ENCODE data around the gene IQCB1.
"Not testable (repeated sequence)": the region's sequence is repeated elsewhere in the genome, so short reads cannot be mapped to it uniquely, and the experiment has no call there.

Gene IQCB1, protein sequence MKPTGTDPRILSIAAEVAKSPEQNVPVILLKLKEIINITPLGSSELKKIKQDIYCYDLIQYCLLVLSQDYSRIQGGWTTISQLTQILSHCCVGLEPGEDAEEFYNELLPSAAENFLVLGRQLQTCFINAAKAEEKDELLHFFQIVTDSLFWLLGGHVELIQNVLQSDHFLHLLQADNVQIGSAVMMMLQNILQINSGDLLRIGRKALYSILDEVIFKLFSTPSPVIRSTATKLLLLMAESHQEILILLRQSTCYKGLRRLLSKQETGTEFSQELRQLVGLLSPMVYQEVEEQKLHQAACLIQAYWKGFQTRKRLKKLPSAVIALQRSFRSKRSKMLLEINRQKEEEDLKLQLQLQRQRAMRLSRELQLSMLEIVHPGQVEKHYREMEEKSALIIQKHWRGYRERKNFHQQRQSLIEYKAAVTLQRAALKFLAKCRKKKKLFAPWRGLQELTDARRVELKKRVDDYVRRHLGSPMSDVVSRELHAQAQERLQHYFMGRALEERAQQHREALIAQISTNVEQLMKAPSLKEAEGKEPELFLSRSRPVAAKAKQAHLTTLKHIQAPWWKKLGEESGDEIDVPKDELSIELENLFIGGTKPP

DNA sequence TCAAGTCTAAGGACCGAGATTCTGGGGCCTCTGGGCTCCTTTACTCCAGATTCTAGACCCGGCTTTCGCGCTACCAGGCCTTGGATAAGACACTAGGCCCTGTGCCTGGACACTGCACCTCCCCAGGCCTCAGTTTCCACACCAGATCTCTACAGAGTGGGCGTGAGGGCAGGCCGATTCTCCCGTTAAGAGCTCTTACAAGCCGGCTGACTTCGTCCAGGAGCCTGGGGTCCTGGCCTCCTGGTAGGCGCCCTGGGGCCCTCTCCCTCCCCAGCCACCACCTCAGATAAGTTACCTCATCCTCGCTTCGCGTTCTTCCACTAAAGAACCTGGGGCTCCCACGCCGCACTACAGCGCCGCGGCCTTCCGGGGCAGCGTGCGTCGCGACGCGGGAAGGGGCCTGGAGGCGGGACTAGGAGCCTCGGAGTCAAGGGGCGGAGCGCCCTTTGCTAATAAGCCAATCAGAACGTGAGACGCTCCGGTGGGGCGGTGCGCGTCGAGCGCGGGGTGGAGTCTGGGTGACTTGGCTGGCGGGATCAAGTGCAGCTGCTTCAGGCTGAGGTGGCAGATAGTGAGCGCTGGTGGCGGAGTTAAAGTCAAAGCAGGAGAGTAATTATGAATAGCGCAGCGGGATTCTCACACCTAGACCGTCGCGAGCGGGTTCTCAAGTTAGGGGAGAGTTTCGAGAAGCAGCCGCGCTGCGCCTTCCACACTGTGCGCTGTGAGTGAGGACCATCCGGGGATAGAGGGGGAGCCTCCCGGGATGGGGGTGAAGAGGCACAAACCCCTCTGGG is at the start of gene IQCB1, which contains the start of gene EAF2:
Gene IQCB1, minus strand, starts transcription at position 390 of the 794 bp plus-strand sequence. CDS start 6,100 bp downstream, outside the sequence.
Gene EAF2, plus strand, starts transcription at position 539 of the 794 bp plus-strand sequence. Its CDS starts 77 bp downstream, at position 616.
- peak; percentile 98 for DNase-seq

DNA sequence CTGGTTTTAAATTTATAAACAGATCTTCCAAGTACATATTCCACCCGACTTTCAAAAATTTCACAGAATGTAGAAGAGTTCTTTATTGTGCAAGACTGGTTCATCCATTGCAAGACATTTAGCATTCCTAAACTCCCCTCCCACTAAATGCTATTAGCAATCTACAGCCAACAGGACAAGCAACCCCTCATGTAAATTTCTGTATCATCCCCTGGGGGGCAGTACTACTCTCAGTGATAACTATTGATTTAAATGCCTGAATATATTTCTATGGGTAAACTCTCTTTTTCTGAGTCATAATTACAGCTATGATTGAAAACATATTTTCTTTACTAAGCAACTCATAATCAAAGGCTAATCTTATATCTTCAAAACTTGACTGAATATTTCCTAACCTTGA is 48.6 kb upstream of the IQCB1 start:
- peak; percentile 58 for DNase-seq

DNA sequence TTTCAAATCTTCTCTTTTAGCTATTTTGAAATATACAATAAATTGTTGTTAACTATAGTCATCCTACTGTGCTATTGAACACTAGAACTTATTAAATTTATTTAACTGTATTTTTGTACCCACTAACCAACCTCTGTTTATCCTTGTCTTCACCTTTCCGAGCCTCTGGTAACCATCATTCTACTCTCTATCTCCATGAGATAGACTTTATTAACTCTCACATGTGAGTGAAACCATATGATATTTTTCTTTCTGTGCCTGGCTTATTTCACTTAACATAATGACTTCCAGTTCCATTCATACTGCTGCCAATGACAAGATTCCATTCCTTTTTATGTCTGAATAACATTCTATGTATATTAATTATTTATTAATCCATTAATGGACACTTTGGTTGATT is 43.6 kb upstream of the IQCB1 start:
- DNase-seq = no peak

DNA sequence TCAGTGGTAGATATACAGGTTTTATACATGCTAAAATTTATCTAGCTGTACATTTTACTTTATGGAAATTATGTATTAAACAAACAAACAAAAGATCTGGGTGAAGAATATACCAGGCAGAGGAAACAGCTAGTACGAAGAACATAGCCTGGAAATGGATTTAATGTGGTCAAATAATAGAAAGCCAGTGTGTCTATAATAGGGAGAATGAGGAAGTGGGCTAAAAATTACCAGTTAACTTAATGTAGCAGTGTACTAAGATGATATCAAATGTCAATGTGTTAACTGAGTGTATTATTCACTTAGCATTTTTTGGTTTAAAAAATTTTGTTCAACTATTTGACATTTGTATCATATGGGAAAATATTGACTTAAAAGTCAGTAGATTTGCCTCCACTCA is 36.6 kb upstream of the IQCB1 start:
- peak; percentile 39 for DNase-seq

DNA sequence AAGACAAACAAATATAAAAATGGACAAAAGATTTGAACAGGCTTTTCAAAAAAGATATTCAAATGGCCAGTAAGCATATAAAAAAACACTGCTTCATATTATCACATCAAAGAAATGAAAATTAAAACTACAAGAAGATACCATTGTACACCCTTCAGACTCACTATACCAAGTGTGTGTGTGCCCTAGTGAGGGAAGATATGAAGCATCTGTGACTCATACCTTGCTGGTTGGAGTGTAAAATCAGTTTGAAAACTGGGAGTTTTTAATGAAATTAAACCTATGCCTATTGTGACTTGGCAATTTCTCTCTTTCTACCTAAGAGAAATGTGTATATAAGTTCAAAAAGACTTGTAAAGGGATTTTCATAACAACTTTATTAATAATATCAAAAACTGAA is 35.9 kb upstream of the IQCB1 start:
- DNase-seq = no peak

DNA sequence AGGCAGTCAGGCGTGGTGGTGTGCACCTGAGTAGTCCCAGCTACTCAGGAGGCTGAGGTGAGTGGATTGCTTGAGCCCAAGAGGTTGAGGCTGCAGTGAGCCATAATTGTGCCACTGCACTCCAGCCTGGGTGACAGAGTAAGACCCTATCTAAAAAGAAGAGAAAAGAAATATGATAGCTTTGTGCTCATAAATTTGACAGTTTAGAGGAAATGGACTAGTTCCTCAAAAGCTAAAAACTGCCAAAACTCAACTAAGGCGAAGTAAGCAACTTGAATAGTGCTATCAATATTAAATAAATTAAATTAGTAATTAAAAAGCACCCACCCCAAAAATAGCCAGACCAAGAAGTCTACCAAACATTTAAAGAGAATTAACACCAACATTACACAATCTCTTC is 34.9 kb upstream of the IQCB1 start:
- no peak for DNase-seq

DNA sequence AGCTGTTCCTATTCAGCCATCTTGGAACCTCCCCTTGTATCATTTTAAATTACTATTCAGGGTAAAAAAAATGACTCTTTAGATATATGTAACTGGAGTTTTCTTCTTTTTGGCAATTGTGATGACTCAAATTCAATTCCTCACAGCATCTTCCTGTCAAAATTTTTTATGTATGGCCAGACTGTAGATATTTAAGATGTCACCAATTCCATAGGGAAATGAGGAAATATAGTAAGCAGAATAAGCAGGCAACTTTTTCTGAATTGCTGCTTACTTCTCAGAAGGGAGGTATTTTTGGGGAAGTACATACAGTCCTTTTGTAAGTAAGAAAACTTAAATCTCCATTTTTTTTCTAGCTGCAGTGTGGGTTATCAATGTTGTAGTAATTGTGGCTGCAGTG is 28.9 kb upstream of the IQCB1 start:
- peak; percentile 55 for DNase-seq

DNA sequence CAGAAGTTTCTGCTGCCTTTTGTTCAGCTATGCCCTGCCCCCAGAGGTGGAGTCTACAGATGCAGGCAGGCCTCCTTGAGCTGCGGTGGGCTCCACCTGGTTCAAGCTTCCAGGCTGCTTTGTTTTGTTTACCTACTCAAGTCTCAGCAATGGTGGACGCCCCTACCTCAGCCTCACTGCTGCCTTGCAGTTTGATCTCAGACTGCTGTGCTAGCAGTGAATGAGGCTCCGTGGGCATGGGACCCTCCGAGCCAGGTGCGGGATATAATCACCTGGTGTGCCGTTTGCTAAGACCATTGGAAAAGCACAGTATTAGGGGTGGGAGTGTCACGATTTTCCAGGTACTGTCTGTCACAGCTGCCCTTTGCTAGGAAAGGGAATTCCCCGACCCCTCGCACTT is 28.4 kb upstream of the IQCB1 start:
- DNase-seq = not testable (repeated sequence)

DNA sequence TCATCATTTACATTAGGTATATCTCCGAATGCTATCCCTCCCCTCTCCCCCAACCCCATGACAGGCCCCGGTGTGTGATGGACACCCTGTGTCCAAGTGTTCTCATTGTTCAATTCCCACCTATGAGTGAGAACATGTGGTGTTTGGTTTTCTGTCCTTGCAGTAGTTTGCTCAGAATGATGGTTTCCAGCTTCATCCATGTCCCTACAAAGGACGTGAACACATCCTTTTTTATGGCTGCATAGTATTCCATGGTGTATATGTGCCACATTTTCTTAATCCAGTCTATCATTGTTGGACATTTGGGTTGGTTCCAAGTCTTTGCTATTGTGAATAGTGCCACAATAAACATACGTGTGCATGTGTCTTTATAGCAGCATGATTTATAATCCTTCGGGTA is 22.9 kb upstream of the IQCB1 start:
- DNase-seq = not testable (repeated sequence)

DNA sequence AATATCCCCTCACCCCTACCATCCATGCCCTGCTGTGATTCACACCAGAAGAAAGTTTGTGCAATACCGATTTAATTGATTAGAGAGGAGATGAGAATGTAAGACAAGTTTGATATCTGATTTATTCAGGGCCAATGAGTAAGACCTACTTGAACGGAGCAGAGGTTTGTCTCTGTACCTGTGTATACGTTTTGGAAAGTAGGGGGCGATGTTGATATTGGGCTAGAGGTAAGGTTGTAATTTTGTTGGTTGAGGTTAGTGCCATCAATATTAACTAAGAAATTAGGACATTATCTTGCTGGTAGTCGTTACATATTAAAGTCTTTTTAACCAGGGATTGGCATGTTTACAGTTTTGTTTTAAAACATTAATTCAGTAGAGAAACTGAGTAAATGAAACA is 20.7 kb upstream of the IQCB1 start:
- no peak for DNase-seq

DNA sequence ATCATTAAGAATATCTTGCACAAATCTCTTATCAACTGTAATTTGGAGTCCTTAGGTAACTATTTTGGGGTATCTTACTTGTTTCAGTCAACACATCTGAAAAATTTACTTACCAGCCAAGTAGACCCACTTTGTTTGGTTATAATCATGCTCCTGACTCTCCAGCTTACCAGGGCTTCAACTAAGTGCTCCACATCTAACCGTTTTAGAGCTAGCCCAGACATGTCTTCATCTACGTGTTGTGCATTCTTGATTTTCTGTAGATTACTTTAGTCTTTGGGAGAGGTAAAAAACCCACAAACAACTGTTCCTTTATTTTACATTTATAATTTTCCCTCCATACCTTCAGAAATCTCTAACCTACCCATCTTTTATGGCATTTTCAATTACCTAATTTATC is 17.4 kb upstream of the IQCB1 start:
- DNase-seq = no peak

DNA sequence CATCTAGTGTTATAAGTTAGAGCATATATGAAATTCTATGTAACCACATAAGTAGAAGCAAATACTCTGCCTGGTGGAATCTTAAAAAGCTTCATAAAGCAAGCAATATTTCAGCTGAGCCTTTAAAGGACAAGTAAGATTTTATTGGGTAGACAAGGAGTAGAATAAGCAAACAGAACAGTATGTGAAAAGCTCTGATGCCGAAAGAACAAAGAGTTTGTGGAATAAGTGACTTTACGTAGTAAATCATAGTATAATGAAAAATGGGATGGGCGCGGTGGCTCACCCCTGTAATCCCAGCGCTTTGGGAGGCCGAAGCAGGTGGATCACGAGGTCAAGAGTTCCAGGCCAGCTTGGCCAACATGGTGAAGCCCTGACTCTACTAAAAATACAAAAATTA is 10.0 kb upstream of the IQCB1 start:
- DNase-seq = no peak

DNA sequence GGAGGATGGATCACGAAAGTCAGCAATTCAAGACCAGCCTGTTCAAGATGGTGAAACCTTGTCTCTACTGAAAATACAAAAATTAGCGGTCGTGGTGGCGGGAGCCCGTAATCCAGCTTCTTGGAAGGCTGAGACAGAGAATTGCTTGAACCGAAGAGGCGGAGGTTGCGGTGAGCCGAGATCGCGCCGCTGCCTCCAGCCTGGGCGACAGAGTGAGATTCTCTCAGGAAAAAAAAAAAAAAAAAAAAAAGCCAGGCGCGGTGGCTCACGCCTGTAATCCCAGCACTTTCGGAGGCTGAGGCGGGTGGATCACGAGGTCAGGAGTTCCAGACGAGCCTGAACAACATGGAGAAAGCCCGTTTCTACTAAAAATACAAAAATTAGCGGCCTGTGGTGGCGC is 5.1 kb upstream of the IQCB1 start:
- no peak for DNase-seq

DNA sequence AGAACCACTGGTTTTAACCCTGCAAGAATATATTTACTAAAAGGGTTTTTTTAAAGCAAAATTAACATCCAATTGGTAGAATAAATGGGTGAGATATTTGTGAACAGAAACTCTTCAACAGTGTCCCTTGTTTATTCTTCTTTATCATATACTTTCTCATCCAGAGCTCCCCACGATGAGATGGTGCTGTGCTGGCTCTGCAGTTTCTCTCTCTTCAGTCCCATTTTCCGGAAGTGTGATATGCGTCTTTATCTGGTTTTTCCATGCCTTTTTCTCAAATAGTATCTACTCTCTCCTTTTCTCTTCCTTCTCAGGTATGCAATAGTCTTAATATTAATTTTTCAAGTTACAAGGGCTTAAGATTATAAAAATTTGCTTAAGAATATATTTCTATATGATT is 1.6 kb upstream of the IQCB1 start:
- DNase-seq = peak; percentile 38

DNA sequence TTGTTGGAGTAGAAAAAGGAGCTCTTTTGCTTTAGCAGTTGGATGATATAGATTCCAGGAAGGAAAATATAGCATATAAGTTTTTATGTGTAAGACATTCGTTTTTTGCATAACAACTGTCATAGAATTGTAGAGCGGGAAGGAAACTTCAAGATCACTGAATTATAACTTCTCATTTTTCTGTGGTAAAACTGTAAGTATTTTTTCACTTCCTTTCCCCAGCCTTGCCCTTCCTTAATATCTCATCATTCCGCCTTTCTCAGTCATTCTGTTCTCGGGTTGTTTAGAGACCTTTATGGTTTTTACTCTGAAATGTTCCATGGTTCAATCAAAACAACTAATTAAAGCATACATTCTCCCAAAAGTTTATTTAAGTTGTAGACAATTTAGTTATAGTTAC is 1.2 kb upstream of the IQCB1 start:
- DNase-seq = peak; percentile 67

DNA sequence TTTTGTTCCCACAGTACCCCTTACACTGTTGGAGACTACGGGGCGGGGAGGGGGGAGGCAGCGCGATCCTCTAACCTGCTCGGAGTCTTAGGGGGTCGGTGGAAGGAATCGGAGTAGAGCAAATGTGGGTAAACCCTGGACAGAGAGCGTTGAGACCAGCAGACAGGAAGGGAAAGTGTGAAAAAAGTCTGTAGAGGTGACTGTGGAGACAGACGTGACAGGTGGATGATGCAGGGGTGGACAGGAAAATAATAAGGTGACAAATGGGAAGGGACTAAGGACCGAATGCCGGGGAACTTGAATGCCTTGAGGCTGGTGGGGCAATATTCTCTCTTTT is 573 bp upstream of the IQCB1 start:
- DNase-seq = peak; percentile 12

DNA sequence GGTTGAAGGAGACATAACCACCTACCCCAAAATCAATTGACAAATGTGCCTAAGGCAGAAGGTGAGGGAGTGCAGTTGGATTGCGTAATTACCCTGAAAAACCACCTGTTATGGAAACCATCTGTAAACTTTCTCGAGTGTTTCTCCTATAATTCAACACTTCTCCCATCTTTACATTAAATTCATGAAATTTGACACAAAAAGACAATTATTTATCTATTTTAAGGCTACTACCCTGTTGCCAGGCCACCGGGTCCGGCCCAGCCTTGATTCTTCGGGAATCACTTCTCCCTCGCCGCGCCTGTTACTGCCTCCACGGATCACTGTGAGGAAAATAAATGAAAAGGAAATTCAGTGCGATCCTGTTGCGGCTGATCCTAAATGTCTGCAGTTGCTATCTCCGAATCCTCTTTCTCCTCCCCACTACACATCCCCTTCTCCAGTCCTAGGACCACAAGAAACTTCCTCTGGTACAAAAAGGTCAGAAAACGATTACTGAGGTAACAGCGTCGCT is 646 bp downstream of the IQCB1 start:
- peak; percentile 28 for DNase-seq

DNA sequence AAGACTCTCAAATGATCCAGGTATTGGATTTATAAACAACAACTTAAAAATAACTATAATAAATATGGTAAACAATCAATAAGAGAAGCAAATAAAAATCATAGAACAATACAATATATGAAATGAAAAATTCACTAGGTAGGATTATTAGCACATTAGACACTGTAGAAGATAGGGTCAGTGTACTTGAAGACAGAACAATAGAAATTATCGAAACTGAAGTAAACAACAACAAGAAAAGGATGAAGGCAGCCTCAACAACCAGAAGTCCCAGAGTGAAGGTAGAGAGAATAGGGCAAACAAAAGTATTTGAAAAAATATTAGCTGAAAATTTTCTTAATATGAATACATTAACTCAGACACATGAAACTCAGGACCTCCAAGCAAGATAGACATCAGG is 11.9 kb downstream of the IQCB1 start:
- DNase-seq = no peak

DNA sequence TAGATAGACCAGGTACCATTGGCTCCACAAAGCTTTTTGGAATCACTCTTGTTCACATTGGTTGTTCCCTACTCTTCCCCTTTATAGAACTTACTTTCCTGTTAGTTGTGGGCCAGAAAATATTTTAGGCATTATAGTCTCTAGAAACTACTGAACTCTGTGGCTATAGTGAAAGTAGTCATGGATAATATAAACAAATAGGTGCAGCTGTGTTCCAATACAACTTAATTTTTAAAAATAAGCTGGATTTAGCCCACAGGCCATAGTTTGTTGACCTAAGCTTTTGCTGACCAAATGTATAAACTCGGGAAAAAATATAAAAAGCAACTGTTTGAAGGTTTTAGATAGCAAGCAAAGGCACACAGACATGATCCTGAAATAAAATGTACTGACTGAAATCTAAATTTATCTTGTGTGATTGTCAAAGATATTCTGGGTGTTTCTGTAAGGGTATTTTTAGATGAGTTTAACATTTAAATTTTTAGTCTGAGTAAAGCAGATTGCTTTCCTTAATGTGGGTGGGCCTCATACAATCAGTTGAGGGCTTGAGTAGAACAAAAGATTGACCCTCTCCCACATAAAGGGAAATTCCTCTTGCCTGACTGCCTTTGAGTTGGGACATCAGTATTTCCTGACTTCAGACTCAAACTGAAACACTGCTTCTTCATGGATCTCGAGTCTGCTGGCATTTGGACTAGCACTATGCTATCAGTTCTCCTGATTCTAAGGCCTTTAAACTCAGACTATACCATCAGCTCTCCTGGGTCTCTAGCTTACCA is 13.2 kb downstream of the IQCB1 start:
- peak; percentile 3 for DNase-seq

DNA sequence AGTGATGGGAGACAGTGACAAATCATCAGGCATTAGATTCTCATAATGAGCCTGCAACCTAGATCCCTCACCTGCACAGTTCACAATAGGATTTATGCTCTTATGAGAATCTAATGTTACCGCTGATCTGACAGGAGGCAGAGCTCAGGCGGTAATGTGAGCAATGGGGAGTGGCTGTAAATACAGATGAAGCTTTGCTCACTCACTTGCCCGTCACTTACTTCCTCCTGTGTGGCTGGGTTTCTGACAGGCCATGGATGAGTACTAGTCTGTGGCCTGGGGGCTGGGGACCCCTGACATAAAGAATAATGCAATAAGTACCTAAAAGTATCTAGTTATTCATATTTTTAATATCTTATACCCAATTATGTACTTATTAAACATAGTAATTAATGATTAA is 15.6 kb downstream of the IQCB1 start:
- no peak for DNase-seq

DNA sequence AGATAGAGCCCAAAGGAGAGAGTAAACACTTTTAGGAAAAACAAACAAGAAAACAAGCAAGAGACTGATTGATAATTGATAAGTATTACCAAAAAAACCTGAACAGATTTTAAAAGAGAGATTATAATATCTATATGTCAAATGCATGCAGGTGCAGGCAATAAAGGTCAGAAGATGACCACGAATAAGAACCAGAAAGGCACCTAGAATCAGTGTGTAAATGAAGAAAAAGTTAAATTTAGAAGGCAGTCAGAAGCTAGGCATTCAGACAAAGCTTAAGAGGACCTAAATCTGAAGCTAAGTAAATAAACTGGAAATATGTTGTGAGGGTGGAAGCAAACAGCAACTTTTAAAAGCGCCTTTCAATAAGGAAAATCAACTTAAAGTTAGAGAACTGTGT is 16.3 kb downstream of the IQCB1 start:
- DNase-seq = no peak

DNA sequence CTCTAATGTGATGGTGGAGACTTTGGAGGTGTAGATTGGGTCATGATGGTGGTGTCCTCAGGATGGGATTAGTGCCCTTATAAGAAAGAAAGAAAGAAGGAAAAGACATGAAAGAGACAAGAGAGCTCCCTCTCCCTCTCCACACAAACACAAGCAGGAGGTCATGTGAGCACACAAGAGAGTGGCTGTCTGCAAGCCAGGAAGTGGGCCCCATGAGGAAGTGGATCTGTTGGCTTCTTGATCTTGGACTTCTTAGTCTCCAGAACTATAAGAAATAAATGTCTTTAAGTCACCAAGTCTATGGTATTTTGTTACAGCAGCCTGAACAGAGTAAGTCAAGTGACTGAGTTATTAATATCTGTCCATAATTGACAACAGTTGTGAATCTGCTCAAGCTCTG is 17.1 kb downstream of the IQCB1 start:
- DNase-seq = peak; percentile 19

DNA sequence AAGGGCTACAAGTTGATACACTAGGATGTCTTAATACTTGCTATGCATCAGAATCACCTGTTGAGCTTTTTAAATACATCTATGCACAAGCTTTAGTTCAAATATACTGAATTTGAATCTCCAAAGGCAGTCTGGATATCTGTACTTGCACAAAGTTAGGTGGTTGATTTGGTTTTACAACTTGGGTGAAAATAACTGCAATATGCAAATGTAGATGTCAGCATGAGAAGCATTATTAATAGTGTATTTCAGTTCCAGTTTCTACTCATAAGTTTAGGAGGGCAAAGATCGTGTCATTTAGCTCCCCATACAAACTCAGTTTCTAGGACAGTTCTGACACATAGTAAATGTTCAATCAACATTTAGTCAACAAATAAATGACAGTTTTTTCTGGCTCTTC is 25.6 kb downstream of the IQCB1 start:
- DNase-seq = peak; percentile 9
